Neuronal stem cell (in vitro differentiated cells): ENCODE data around the gene PCYT1A.
A peak's percentile ranks its signal among the peaks of the same experiment; 100 is the strongest.

Experiments
- DNase-seq: peaks from one replicate; pipeline ENCODE4 v3.0.0-alpha.2; 2013; ENCODE audit warnings: low spot score
- H2AFZ ChIP-seq: one replicate; pipeline ENCODE4 v1.6.1; 2013; ENCODE audit warnings: mild to moderate bottlenecking, low read length, inconsistent platforms
- H2AK5ac ChIP-seq: 2 replicates; pipeline ENCODE4 v1.6.1; 2013; ENCODE audit warnings: low read depth, mild to moderate bottlenecking, inconsistent platforms, low read length, moderate library complexity, mixed read lengths
- H2BK120ac ChIP-seq: 2 replicates; pipeline ENCODE4 v1.6.1; 2013; ENCODE audit warnings: low read depth, mild to moderate bottlenecking, inconsistent platforms, low read length, moderate library complexity, mixed read lengths
- H2BK12ac ChIP-seq: one replicate; pipeline ENCODE4 v1.6.1; 2013; ENCODE audit warnings: low read length, inconsistent platforms
- H2BK15ac ChIP-seq: 2 replicates; pipeline ENCODE4 v1.6.1; 2013; ENCODE audit warnings: mild to moderate bottlenecking, low read length, inconsistent platforms, mixed read lengths
- H2BK5ac ChIP-seq: one replicate; pipeline ENCODE4 v1.6.1; 2013; ENCODE audit warnings: inconsistent platforms, mild to moderate bottlenecking, low read length, moderate library complexity
- H3K14ac ChIP-seq: one replicate; pipeline ENCODE4 v1.6.1; 2013; ENCODE audit warnings: low read length, inconsistent platforms
- H3K18ac ChIP-seq: 2 replicates; pipeline ENCODE4 v1.6.1; 2013; ENCODE audit warnings: low read length, inconsistent platforms
- H3K23ac ChIP-seq: 2 replicates; pipeline ENCODE4 v1.6.1; 2013; ENCODE audit warnings: low read depth, mild to moderate bottlenecking, mixed read lengths, low read length, inconsistent platforms; ENCODE audit not compliant: poor library complexity
- H3K27ac ChIP-seq: replicated peaks from 3 replicates; pipeline ENCODE4 v1.5.1; 2013; ENCODE audit warnings: low read length, inconsistent platforms
- H3K27me3 ChIP-seq, 3 experiments: 2 replicates each; pipeline ENCODE4 v1.6.1; 2013; ENCODE audit warnings: low read length in 3 of 3, mild to moderate bottlenecking in 2 of 3, inconsistent platforms in 1 of 3, low read depth in 1 of 3, mixed read lengths in 1 of 3, moderate library complexity in 1 of 3; ENCODE audit not compliant: control insufficient read depth in 3 of 3, insufficient read depth in 3 of 3
- H3K36me3 ChIP-seq, 2 donors: replicated peaks in 1 of 2; 2 replicates each; pipeline ENCODE4 v1.6.1; 2013; ENCODE audit warnings: low read length in 2 of 2; ENCODE audit not compliant: control insufficient read depth in 2 of 2, insufficient read depth in 2 of 2
- H3K4ac ChIP-seq: 2 replicates; pipeline ENCODE4 v1.6.1; 2013; ENCODE audit warnings: inconsistent platforms, mild to moderate bottlenecking, low read length, moderate library complexity
- H3K4me1 ChIP-seq, 2 donors: 1 replicate in 1 of 2; 2 replicates in 1 of 2; pipeline ENCODE4 v1.6.1; 2013; ENCODE audit warnings: low read length in 2 of 2, low read depth in 1 of 2; ENCODE audit not compliant: control insufficient read depth in 2 of 2, insufficient read depth in 1 of 2
- H3K4me2 ChIP-seq: one replicate; pipeline ENCODE4 v1.6.1; 2013; ENCODE audit warnings: mild to moderate bottlenecking, low read length, inconsistent platforms; ENCODE audit not compliant: insufficient read depth, poor library complexity, severe bottlenecking
- H3K4me3 ChIP-seq, 2 donors: 2 replicates each; pipeline ENCODE4 v1.5.1; 2013; ENCODE audit warnings: low read length in 2 of 2, mild to moderate bottlenecking in 2 of 2, inconsistent platforms in 1 of 2, moderate library complexity in 1 of 2
- H3K79me1 ChIP-seq: one replicate; pipeline ENCODE4 v1.6.1; 2013; ENCODE audit warnings: low read depth, mild to moderate bottlenecking, inconsistent platforms, low read length, moderate library complexity
- H3K9ac ChIP-seq: one replicate; pipeline ENCODE4 v1.6.1; 2013; ENCODE audit warnings: mild to moderate bottlenecking, low read depth, low read length, inconsistent platforms; ENCODE audit not compliant: poor library complexity
- H3K9me3 ChIP-seq, 2 donors: replicated peaks in 1 of 2; 2 replicates each; pipeline versions ENCODE3 to v1.6.1; 2013; ENCODE audit warnings: low read length in 2 of 2, mild to moderate bottlenecking in 2 of 2, inconsistent platforms in 1 of 2, low read depth in 1 of 2, mixed read lengths in 1 of 2, moderate library complexity in 1 of 2; ENCODE audit not compliant: control insufficient read depth in 2 of 2, insufficient read depth in 1 of 2
- H4K8ac ChIP-seq: one replicate; pipeline ENCODE4 v1.6.1; 2013; ENCODE audit warnings: low read depth, mild to moderate bottlenecking, inconsistent platforms, low read length, moderate library complexity
- H4K91ac ChIP-seq: one replicate; pipeline ENCODE4 v1.6.1; 2013; ENCODE audit warnings: low read length, low read depth, mild to moderate bottlenecking, inconsistent platforms; ENCODE audit not compliant: poor library complexity
- WGBS, 2 donors: extraction: QIAGEN DNeasy Blood & Tissue Kit; methylation state at CpG; one replicate each; pipeline ENCODE4 v1.1.7; 2013; ENCODE audit warnings: missing lambda C conversion rate in 2 of 2, mixed read lengths in 1 of 2; ENCODE audit not compliant: insufficient read length in 2 of 2, insufficient replicate concordance in 1 of 2; ENCODE audit errors: extremely low coverage in 2 of 2; 5-methylcytosine and 5-hydroxymethylcytosine counted together

Gene PCYT1A

DNA sequence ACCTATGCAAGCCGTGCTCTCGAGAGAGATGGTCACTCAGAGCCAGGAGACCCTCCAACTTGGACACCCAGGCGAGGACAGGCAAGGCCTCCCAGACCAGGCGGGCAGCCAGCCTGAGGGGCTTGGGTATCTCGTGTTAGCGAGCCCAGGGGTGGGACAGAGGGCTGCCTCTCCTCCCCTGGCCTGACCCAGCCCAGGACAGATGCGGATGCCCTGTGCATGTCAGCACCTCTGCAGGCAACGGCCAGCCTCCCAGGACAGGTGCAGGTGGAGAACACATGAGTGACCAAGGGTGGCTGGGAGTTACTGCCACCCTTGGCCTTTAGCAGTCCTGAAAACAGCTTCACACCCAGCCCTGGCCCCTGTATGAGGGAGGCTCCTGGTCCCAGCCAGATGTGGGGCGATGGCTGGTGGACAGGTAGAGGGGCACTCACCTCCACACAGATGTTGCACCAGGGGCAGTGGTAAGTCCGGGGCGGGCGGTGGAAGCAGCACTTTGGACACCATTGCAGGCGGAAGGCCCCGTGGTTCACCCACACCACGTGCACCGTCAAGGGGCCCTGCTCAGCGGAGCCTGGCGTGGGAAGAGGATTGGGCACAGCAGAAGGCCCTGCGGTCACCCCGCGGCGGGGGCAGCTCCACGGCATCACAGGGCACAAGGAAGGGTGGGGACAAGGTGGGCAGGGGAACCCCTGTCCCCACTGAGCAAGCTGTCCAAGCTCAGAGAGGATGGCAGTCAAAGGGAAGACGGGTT lies 78.4 kb downstream of the PCYT1A start:
- H2AFZ ChIP-seq: no peak overlapping the region
- H4K91ac ChIP-seq: no peak overlapping the region
- no peak overlapping the region for H3K4me3 ChIP-seq
- DNase-seq: no peak
- H3K9ac ChIP-seq: peak overlapping the region; percentile 46
- H3K23ac ChIP-seq: peak overlapping the region; percentile 35
- no peak overlapping the region for H3K4ac ChIP-seq
- WGBS, 2 donors: no CpG with 5 or more reads among the region's 24 CpGs
- H3K18ac ChIP-seq: peak overlapping the region; percentile 28
- H2BK12ac ChIP-seq: peak overlapping the region; percentile 95
- peaks cover 5% of the 10 kb centered on the region for H3K79me1 ChIP-seq
- H3K27me3 ChIP-seq: peaks cover 0 to 18% (median 6%) of the 10 kb centered on the region in 3 experiments
- no peak overlapping the region for H3K4me2 ChIP-seq
- H3K14ac ChIP-seq: no peak overlapping the region
- peaks cover 3% of the 10 kb centered on the region in 2 donors for H3K9me3 ChIP-seq
- H4K8ac ChIP-seq: no peak overlapping the region
- H2BK15ac ChIP-seq: no peak overlapping the region
- H2BK120ac ChIP-seq: no peak overlapping the region
- no peak overlapping the region for H3K27ac ChIP-seq
- peak overlapping the region; percentile 9 for H2AK5ac ChIP-seq
- H3K4me1 ChIP-seq: no peaks in the 10 kb centered on the region
- H3K36me3 ChIP-seq: no peaks in the 10 kb centered on the region
- H2BK5ac ChIP-seq: peak overlapping the region; percentile 53

DNA sequence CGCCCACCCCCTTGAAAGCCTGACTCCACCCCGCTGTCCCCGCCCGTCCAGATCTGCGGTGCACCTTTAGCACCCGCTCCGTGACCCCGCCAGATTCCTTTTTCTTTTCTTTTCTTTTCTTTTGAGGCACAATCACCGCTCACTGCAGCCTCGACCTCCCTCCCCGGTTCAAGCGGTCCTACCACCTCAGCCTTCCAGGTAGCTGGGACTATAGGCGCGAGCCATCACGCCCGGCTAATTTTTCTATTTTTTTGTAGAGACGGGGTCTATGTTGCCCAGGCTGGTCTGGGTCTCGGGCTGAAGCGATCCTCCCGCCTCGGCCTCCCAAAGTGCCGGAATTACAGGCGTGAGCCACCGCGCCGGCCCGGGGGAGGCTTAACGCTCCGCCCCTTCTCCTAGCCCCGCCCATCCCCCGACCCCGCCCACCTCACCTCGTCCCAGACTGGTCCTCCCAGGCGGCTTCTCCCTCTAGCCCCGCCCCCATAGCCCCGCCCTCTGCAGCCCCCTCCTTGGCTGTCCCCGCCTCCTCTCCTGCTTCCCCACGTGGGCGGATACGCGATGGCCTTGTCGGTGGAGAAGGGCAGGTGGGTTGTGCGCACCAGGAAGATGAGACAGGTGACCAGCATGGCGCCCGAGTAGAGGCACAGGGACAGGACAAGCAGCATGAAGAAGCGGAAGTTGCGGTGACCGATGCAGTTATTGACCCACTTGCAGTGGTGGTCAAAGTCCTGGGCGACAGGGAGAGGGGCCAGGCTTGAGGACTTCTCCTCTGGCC lies 79.5 kb downstream of the PCYT1A start:
- no peak overlapping the region for H2AK5ac ChIP-seq
- peaks cover 5% of the 10 kb centered on the region for H3K79me1 ChIP-seq
- H4K8ac ChIP-seq: no peak overlapping the region
- H2BK120ac ChIP-seq: no peak overlapping the region
- peak overlapping the region; percentile 43 for H3K4me2 ChIP-seq
- peaks cover 0 to 25% (median 6%) of the 10 kb centered on the region in 3 experiments for H3K27me3 ChIP-seq
- peak overlapping the region in 1 of 2 donors; percentile 69 for H3K4me3 ChIP-seq
- H2AFZ ChIP-seq: peak overlapping the region; percentile 22
- H4K91ac ChIP-seq: no peak overlapping the region
- peak; percentile 37 for DNase-seq
- no peak overlapping the region for H3K27ac ChIP-seq
- no CpG with 5 or more reads among the region's 49 CpGs for WGBS, 2 donors
- no peak overlapping the region for H2BK12ac ChIP-seq
- H3K18ac ChIP-seq: no peak overlapping the region
- no peak overlapping the region for H3K4ac ChIP-seq
- no peak overlapping the region for H2BK15ac ChIP-seq
- H3K36me3 ChIP-seq: no peaks in the 10 kb centered on the region
- no peak overlapping the region for H3K23ac ChIP-seq
- H3K14ac ChIP-seq: no peak overlapping the region
- no peaks in the 10 kb centered on the region for H3K4me1 ChIP-seq
- no peak overlapping the region for H2BK5ac ChIP-seq
- H3K9ac ChIP-seq: no peak overlapping the region
- H3K9me3 ChIP-seq: peaks cover 3% of the 10 kb centered on the region in 2 donors

DNA sequence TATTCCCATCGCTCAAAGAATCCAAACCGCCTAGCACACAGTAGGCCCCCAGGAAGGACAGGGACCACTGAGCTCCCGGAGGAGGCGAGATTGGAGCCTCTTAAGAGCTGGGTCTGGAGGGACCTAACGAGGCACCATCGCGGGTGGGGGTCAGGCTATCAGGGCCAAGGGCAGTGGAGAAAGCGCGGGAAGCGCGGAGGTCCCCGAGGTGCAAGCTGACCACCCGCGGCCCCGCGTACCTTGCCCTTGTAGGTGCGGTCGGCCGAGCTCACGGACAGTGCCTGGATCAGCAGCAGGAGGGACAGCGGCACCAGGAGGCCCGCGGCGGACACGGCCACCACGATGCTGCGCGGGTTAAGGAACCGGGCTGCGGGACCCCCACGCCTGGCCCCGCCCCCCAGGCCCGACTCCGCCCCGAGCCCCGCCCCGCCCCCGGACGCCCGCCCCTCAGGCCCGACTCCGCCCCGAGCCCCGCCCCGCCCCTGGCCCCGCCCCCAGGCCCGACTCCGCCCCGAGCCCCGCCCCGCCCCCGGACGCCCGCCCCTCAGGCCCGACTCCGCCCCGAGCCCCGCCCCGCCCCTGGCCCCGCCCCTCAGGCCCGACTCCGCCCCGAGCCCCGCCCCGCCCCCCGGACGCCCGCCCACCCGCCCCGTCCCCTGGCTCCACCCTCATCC lies 80.2 kb downstream of the PCYT1A start:
- H3K4ac ChIP-seq: no peak overlapping the region
- H4K8ac ChIP-seq: no peak overlapping the region
- H3K9me3 ChIP-seq: peaks cover 3% of the 10 kb centered on the region in 2 donors
- peak overlapping the region; percentile 6 to 80 for H3K4me3 ChIP-seq
- H3K36me3 ChIP-seq: no peaks in the 10 kb centered on the region
- no peak overlapping the region for H3K27ac ChIP-seq
- no peak overlapping the region for H4K91ac ChIP-seq
- H3K18ac ChIP-seq: peak overlapping the region; percentile 87
- H3K4me2 ChIP-seq: peak overlapping the region; percentile 77
- peaks cover 5% of the 10 kb centered on the region for H3K79me1 ChIP-seq
- H2BK120ac ChIP-seq: no peak overlapping the region
- no CpG with 5 or more reads among the region's 70 CpGs for WGBS, 2 donors
- H2BK5ac ChIP-seq: no peak overlapping the region
- H3K23ac ChIP-seq: peak overlapping the region; percentile 91
- H3K27me3 ChIP-seq: peaks cover 0 to 25% (median 6%) of the 10 kb centered on the region in 3 experiments
- peak overlapping the region; percentile 58 for H2BK15ac ChIP-seq
- H2BK12ac ChIP-seq: no peak overlapping the region
- no peak overlapping the region for H2AK5ac ChIP-seq
- DNase-seq: no peak
- H3K14ac ChIP-seq: peak overlapping the region; percentile 82
- H3K9ac ChIP-seq: peak overlapping the region; percentile 86
- peaks cover 0 to 2% of the 10 kb centered on the region in 2 donors for H3K4me1 ChIP-seq
- peak overlapping the region; percentile 56 for H2AFZ ChIP-seq
